ENCODE data around the gene NF2.

- TF ChIP-seq EZH2phosphoT487 (IDR thresholded peaks at IDR 0.05; ENCODE audit: borderline replicate concordance, low read length) (no peak), CTCF (conservative IDR thresholded peaks at IDR 0.05; ENCODE audit: low read depth, low read length) (no peak)
These were observed 12.4 kb downstream of the NF2 start for GRCh38 chr22:29615705-29616327.
